ENCODE results near the gene PSMB5.

Gene PSMB5

GRCh38 chr14:22977684-22978486, 56.8 kb downstream of the PSMB5 start:
- no peak for ATAC-seq (replicated peaks)
- Mint-ChIP-seq H3K27me3 (peaks cover 15 to 18% of the 10 kb centered on the region in 2 donors), H3K4me3 (no peak overlapping the region), H3K4me1 (peaks cover 0 to 9% of the 10 kb centered on the region in 2 donors), H3K36me3 (no peaks in the 10 kb centered on the region), H3K27ac (no peak overlapping the region), H3K9me3 (no peaks in the 10 kb centered on the region)
- DNase-seq = no peak

GRCh38 chr14:22977434-22977683, 57.3 kb downstream of the PSMB5 start:
- no peak overlapping the region for H3K27ac Mint-ChIP-seq
- H3K4me3 Mint-ChIP-seq = no peak overlapping the region
- H3K27me3 Mint-ChIP-seq = peaks cover 15 to 18% of the 10 kb centered on the region in 2 donors
- peaks cover 0 to 9% of the 10 kb centered on the region in 2 donors for H3K4me1 Mint-ChIP-seq
- no peaks in the 10 kb centered on the region for H3K36me3 Mint-ChIP-seq
- DNase-seq (no peak), ATAC-seq (replicated peaks) (no peak)
- no peaks in the 10 kb centered on the region for H3K9me3 Mint-ChIP-seq

GRCh38 chr14:22976620-22977433, 57.9 kb downstream of the PSMB5 start:
- Mint-ChIP-seq H3K4me1 (peaks cover 0 to 9% of the 10 kb centered on the region in 2 donors), H3K27me3 (peaks cover 15 to 18% of the 10 kb centered on the region in 2 donors), H3K36me3 (no peaks in the 10 kb centered on the region), H3K27ac (no peak overlapping the region), H3K4me3 (no peak overlapping the region), H3K9me3 (no peaks in the 10 kb centered on the region)
- ATAC-seq (replicated peaks) (no peak), DNase-seq (no peak)

Data from stimulated activated naive B cell treated with anti-CD40 and anti-IgM and Interleukin-4, amounts not matched to agents 10 μg/mL and 1 μg/mL and 100 μg/mL, for 72 hours (primary cell).